ENCODE measurements around the gene UBE2F. TPM values are rescaled to one million over a fixed set of nuclear protein-coding genes. Genes with fewer than 3 reads are reported as not detected.

UBE2F gene
- total and polyA plus RNA-seq, 2 of the 13 experiments (the other 11 are each of a cell fraction or from before 2014, with no cell fraction given) = 35.4 to 73.1 TPM

DNA sequence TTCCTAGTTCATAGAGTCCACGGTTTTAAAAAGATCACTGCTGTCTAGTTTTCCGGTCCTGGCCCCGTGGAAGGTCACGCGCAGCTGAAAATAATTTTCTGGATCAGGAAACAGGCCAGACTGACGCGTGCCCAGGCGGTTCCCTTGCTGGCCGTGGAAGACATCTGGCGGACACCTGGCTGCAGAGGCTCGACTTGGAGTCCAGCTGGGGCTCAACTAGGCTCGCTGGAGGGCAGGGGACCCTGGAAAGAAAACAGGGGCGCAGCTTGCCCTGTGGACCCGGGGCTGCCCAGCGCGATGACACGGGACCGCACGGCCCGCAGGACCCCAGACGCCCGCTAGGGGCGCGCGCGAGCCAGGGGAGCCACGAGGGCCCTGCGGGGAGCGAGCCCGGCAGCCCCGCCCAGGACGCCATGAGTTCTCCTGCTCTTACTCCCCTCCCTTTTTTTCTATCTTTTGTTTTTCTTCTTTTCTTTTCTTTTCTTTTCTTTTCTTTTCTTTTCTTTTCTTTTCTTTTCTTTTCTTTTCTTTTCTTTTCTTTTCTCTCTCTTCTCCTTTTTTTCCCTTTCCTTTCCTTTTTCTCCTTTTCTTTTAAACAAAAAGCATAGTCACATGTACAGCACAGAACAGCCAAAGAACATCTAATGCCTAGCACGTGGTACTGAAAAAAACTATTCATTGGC is 43.2 kb upstream of the UBE2F start (continued):
- TF ChIP-seq MBD4 (IDR thresholded peaks at IDR 0.05; ENCODE audit: borderline replicate concordance, low read length) = no peak
- TF ChIP-seq, protein P1, sequence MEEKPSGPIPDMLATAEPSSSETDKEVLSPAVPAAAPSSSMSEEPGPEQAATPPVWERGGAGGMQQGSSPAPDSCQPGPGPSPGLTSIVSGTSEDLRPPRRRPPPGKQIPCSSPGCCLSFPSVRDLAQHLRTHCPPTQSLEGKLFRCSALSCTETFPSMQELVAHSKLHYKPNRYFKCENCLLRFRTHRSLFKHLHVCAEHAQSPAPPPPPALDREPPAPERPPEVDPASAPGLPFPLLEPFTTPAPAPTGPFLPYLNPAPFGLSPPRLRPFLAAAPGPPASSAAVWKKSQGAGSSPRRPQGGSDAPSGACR (CRISPR knock-in tag; IDR thresholded peaks at IDR 0.05) = no peak
- TF ChIP-seq, protein P2, sequence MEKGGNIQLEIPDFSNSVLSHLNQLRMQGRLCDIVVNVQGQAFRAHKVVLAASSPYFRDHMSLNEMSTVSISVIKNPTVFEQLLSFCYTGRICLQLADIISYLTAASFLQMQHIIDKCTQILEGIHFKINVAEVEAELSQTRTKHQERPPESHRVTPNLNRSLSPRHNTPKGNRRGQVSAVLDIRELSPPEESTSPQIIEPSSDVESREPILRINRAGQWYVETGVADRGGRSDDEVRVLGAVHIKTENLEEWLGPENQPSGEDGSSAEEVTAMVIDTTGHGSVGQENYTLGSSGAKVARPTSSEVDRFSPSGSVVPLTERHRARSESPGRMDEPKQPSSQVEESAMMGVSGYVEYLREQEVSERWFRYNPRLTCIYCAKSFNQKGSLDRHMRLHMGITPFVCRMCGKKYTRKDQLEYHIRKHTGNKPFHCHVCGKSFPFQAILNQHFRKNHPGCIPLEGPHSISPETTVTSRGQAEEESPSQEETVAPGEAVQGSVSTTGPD (CRISPR knock-in tag; IDR thresholded peaks at IDR 0.05) = no peak
- no peak for TF ChIP-seq ZNF792 (CRISPR knock-in tag; IDR thresholded peaks at IDR 0.05)
- no peak for TF ChIP-seq RFX3 (CRISPR knock-in tag; IDR thresholded peaks at IDR 0.05)
- no peak for TF ChIP-seq ZNF354B (CRISPR knock-in tag; IDR thresholded peaks at IDR 0.05)
- TF ChIP-seq ONECUT2 (CRISPR knock-in tag; IDR thresholded peaks at IDR 0.05) = no peak
- no peak for TF ChIP-seq RFXANK (CRISPR knock-in tag; IDR thresholded peaks at IDR 0.05)
- TF ChIP-seq, protein P3, sequence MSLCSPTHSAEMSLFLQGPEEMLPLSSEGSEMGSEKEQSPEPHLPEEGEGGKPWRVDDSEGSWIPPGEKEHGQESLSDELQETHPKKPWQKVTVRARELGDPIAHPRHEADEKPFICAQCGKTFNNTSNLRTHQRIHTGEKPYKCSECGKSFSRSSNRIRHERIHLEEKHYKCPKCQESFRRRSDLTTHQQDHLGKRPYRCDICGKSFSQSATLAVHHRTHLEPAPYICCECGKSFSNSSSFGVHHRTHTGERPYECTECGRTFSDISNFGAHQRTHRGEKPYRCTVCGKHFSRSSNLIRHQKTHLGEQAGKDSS (CRISPR knock-in tag; IDR thresholded peaks at IDR 0.05; ENCODE audit: borderline replicate concordance, low read depth) = no peak
- TF ChIP-seq ZKSCAN8 (CRISPR knock-in tag; IDR thresholded peaks at IDR 0.05; ENCODE audit: borderline replicate concordance) = no peak
- TF ChIP-seq, protein P4, sequence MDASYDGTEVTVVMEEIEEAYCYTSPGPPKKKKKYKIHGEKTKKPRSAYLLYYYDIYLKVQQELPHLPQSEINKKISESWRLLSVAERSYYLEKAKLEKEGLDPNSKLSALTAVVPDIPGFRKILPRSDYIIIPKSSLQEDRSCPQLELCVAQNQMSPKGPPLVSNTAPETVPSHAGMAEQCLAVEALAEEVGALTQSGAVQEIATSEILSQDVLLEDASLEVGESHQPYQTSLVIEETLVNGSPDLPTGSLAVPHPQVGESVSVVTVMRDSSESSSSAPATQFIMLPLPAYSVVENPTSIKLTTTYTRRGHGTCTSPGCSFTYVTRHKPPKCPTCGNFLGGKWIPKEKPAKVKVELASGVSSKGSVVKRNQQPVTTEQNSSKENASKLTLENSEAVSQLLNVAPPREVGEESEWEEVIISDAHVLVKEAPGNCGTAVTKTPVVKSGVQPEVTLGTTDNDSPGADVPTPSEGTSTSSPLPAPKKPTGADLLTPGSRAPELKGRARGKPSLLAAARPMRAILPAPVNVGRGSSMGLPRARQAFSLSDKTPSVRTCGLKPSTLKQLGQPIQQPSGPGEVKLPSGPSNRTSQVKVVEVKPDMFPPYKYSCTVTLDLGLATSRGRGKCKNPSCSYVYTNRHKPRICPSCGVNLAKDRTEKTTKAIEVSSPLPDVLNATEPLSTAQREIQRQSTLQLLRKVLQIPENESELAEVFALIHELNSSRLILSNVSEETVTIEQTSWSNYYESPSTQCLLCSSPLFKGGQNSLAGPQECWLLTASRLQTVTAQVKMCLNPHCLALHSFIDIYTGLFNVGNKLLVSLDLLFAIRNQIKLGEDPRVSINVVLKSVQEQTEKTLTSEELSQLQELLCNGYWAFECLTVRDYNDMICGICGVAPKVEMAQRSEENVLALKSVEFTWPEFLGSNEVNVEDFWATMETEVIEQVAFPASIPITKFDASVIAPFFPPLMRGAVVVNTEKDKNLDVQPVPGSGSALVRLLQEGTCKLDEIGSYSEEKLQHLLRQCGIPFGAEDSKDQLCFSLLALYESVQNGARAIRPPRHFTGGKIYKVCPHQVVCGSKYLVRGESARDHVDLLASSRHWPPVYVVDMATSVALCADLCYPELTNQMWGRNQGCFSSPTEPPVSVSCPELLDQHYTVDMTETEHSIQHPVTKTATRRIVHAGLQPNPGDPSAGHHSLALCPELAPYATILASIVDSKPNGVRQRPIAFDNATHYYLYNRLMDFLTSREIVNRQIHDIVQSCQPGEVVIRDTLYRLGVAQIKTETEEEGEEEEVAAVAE (CRISPR knock-in tag; IDR thresholded peaks at IDR 0.05; ENCODE audit: borderline replicate concordance) = no peak
- TF ChIP-seq, protein P5, sequence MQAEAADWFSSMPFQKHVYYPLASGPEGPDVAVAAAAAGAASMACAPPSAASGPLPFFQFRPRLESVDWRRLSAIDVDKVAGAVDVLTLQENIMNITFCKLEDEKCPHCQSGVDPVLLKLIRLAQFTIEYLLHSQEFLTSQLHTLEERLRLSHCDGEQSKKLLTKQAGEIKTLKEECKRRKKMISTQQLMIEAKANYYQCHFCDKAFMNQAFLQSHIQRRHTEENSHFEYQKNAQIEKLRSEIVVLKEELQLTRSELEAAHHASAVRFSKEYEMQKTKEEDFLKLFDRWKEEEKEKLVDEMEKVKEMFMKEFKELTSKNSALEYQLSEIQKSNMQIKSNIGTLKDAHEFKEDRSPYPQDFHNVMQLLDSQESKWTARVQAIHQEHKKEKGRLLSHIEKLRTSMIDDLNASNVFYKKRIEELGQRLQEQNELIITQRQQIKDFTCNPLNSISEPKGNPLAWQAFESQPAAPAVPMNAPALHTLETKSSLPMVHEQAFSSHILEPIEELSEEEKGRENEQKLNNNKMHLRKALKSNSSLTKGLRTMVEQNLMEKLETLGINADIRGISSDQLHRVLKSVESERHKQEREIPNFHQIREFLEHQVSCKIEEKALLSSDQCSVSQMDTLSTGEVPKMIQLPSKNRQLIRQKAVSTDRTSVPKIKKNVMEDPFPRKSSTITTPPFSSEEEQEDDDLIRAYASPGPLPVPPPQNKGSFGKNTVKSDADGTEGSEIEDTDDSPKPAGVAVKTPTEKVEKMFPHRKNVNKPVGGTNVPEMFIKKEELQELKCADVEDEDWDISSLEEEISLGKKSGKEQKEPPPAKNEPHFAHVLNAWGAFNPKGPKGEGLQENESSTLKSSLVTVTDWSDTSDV (CRISPR knock-in tag; IDR thresholded peaks at IDR 0.05) = no peak
- no peak for TF ChIP-seq ZNF251 (CRISPR knock-in tag; IDR thresholded peaks at IDR 0.05)
- TF ChIP-seq, protein P6, sequence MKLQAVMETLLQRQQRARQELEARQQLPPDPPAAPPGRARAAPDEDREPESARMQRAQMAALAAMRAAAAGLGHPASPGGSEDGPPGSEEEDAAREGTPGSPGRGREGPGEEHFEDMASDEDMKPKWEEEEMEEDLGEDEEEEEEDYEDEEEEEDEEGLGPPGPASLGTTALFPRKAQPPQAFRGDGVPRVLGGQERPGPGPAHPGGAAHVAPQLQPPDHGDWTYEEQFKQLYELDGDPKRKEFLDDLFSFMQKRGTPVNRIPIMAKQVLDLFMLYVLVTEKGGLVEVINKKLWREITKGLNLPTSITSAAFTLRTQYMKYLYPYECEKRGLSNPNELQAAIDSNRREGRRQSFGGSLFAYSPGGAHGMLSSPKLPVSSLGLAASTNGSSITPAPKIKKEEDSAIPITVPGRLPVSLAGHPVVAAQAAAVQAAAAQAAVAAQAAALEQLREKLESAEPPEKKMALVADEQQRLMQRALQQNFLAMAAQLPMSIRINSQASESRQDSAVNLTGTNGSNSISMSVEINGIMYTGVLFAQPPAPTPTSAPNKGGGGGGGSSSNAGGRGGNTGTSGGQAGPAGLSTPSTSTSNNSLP (IDR thresholded peaks at IDR 0.05; ENCODE audit: low read depth, low read length) = no peak
- TF ChIP-seq, protein P7, sequence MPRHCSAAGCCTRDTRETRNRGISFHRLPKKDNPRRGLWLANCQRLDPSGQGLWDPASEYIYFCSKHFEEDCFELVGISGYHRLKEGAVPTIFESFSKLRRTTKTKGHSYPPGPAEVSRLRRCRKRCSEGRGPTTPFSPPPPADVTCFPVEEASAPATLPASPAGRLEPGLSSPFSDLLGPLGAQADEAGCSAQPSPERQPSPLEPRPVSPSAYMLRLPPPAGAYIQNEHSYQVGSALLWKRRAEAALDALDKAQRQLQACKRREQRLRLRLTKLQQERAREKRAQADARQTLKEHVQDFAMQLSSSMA (CRISPR knock-in tag; IDR thresholded peaks at IDR 0.05) = 0 out of 2 replicates have a peak, but pooled peaks have one; percentile 51
- TF ChIP-seq, protein P8, sequence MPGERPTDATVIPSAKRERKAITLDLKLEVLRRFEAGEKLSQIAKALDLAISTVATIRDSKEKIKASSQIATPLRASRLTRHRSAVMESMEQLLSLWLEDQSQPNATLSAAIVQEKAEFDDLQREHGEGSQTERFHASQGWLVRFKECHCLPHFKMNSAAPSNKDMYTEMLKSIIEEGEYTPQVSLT (CRISPR knock-in tag; IDR thresholded peaks at IDR 0.05; ENCODE audit: borderline replicate concordance, low read depth) = no peak
